ENCODE results near the gene MGME1. TPM values are rescaled to one million over a fixed set of nuclear protein-coding genes. Genes with fewer than 3 reads are reported as not detected.
"Not testable (repeated sequence)": the region's sequence is repeated elsewhere in the genome, so short reads cannot be mapped to it uniquely, and the experiment has no call there.

Gene MGME1
- total RNA-seq, 6 experiments from 2014 or later, result 12.7 to 19.2 (median 17.9) TPM

- no peak for TF ChIP-seq CTCF (IDR thresholded peaks at IDR 0.05)
- Mint-ChIP-seq H3K4me3 (no peak overlapping the region), H3K27me3 (ENCODE audit: insufficient read depth) (peaks cover 8% of the 10 kb centered on the region), H3K36me3 (ENCODE audit: low read depth) (no peaks in the 10 kb centered on the region), H3K27ac (no peak overlapping the region), H3K9me3 (no peaks in the 10 kb centered on the region), H3K4me1 (ENCODE audit: low read depth) (peaks cover under 1% of the 10 kb centered on the region; the same call in 1 of the 2 replicates)
- no peak for DNase-seq
Observed at GRCh38 chr20:18016772-18017171, 48.0 kb downstream of the MGME1 start.

DNA sequence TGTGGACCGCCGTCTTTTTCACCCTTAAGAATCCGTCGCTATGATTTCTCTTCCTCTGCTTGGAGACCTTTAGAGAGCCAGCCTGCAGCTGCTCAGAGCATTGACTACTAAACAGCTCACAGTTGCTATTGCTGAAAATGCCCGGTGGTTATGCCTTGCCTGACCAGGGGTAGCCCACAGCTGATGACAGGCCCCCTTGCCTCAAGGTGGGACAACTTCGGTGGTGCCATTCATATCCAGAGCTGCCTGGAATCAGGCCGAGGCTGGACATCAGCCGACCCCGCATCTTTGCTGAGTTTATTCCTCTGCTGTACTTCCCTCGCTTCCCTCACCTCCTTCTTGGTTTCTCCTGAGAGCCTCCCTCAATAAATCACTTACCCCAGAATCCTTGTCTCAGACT is 49.3 kb downstream of the MGME1 start:
- no peak overlapping the region for H3K27ac Mint-ChIP-seq
- no peak overlapping the region for H3K4me3 Mint-ChIP-seq
- peaks cover 8% of the 10 kb centered on the region for H3K27me3 Mint-ChIP-seq (ENCODE audit: insufficient read depth)
- no peaks in the 10 kb centered on the region for H3K36me3 Mint-ChIP-seq (ENCODE audit: low read depth)
- H3K9me3 Mint-ChIP-seq, result no peaks in the 10 kb centered on the region
- no peaks in the 10 kb centered on the region for H3K4me1 Mint-ChIP-seq (ENCODE audit: low read depth)
- no peak for TF ChIP-seq CTCF (IDR thresholded peaks at IDR 0.05)
- DNase-seq, result no peak

DNA sequence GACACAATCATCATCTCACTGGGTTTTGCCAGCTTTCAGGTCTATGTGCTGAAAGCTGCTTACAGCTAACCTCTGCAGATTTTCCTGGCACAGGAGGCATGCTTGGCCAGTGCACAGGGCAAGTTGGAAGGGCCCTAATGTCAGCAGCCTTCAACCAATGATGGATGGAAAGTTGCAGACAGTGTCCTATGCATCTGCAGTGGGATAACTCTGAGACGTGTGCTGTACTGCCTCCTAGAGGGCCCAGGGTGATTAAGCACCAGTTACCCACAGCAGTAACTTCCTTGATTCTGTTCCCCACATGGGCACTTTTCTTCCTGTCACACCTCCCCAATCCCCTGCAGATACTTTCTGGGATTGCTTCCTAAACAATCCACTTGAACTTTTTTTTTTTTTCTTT is 50.2 kb downstream of the MGME1 start:
- no peak for DNase-seq
- Mint-ChIP-seq H3K27me3 (ENCODE audit: insufficient read depth) (peaks cover 8% of the 10 kb centered on the region), H3K27ac (no peak overlapping the region), H3K4me3 (no peak overlapping the region), H3K36me3 (ENCODE audit: low read depth) (no peaks in the 10 kb centered on the region), H3K9me3 (no peaks in the 10 kb centered on the region), H3K4me1 (ENCODE audit: low read depth) (no peaks in the 10 kb centered on the region)
- TF ChIP-seq CTCF (IDR thresholded peaks at IDR 0.05), result peak; percentile 55; the same call in 1 of the 2 replicates

- H3K4me1 Mint-ChIP-seq (ENCODE audit: low read depth), result no peaks in the 10 kb centered on the region
- H3K27me3 Mint-ChIP-seq (ENCODE audit: insufficient read depth), result peaks cover 10% of the 10 kb centered on the region
- H3K4me3 Mint-ChIP-seq, result no peak overlapping the region
Observed at GRCh38 chr20:18020931-18021330, 52.1 kb downstream of the MGME1 start.

GRCh38 chr20:18024606-18025127 is 55.8 kb downstream of the MGME1 start:
- H3K27me3 Mint-ChIP-seq (ENCODE audit: insufficient read depth), result peaks cover 4% of the 10 kb centered on the region
- no peak overlapping the region for H3K27ac Mint-ChIP-seq
- H3K4me3 Mint-ChIP-seq, result no peak overlapping the region
- H3K36me3 Mint-ChIP-seq (ENCODE audit: low read depth), result no peaks in the 10 kb centered on the region
- no peaks in the 10 kb centered on the region for H3K4me1 Mint-ChIP-seq (ENCODE audit: low read depth)
- no peak for DNase-seq
- no peak for TF ChIP-seq CTCF (IDR thresholded peaks at IDR 0.05)
- no peaks in the 10 kb centered on the region for H3K9me3 Mint-ChIP-seq

More at GRCh38 chr20:18020931-18021330, 52.1 kb downstream of the MGME1 start:
- H3K27ac Mint-ChIP-seq, result no peak overlapping the region
- no peaks in the 10 kb centered on the region for H3K9me3 Mint-ChIP-seq
- no peaks in the 10 kb centered on the region for H3K36me3 Mint-ChIP-seq (ENCODE audit: low read depth)
- DNase-seq, result no peak
- TF ChIP-seq CTCF (IDR thresholded peaks at IDR 0.05), result no peak

DNA sequence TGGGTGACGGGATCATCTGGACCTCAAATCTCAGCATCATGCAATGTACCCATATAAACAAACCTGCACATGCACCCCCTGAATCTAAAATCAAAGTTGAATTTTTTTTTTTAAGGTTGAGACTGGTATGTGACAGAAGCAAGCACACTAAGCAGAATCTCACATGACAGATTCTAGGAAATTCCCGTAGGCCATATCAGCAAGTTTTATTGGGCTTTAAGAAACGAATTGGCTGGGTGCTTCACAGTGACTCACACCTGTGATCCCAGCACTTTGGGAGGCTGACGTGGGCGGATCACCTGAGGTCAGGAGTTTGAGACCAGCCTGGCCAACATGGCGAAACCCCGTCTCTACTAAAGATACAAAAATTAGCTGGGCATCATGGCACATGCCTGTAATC is 58.2 kb downstream of the MGME1 start:
- H3K4me1 Mint-ChIP-seq (ENCODE audit: low read depth); H3K27me3 Mint-ChIP-seq (ENCODE audit: insufficient read depth); DNase-seq; H3K27ac Mint-ChIP-seq; H3K36me3 Mint-ChIP-seq (ENCODE audit: low read depth); H3K9me3 Mint-ChIP-seq; H3K4me3 Mint-ChIP-seq: not testable (repeated sequence)

All from HFFc6 (cell line).